A549 treated with Mapracorat at 1 μM for 4 hours (cell line): ENCODE measurements around the gene NTN4. TPM values are rescaled to one million over a fixed set of nuclear protein-coding genes. Genes with fewer than 3 reads are reported as not detected.

Source experiments
- total RNA-seq: library from RNA; stranded (reverse); fragments of 200-300 nt; extraction: Qiagen RNA extraction; gene quantifications from 5 replicates; pipeline ENCODE4 v1.2.3, GENCODE V29; 2022

Gene NTN4
- 37.4 to 48.9 TPM (median 40.4 TPM) in 5 replicates for total RNA-seq

GRCh38 chr12:95790033-95790916 lies at the start of gene NTN4:
TSS of gene NTN4 (minus strand) at chr12:95790764. CDS start at chr12:95790309, 455 bp downstream.

Other genes starting within 250 kb of the NTN4 start
- 0.06 to 0.20 TPM (median 0.13 TPM) in 3 of 5 replicates, not detected in the others for gene USP44, start 239.3 kb downstream of the NTN4 start, total RNA-seq
- 106 to 161 TPM (median 119 TPM) in 5 replicates for gene SNRPF, start 68.2 kb upstream of the NTN4 start, total RNA-seq
- gene CCDC38, start 151.8 kb upstream of the NTN4 start, total RNA-seq, result 0.07 to 0.11 TPM (median 0.09 TPM) in 5 replicates
- gene AMDHD1, start 152.6 kb upstream of the NTN4 start, total RNA-seq, result 2.1 to 3.0 TPM (median 2.3 TPM) in 5 replicates
- 0.24 to 0.63 TPM (median 0.55 TPM) in 5 replicates for gene HAL, start 205.6 kb upstream of the NTN4 start, total RNA-seq
- gene LTA4H, start 244.8 kb upstream of the NTN4 start, total RNA-seq, result 90.0 to 108 TPM (median 98.9 TPM) in 5 replicates